ENCODE data around the gene WDR54. TPM values are rescaled to one million over a fixed set of nuclear protein-coding genes. Genes with fewer than 3 reads are reported as not detected.
"Not testable (repeated sequence)": the region's sequence is repeated elsewhere in the genome, so short reads cannot be mapped to it uniquely, and the experiment has no call there.

Gene WDR54
- polyA plus RNA-seq, 3 donors: 5.5 to 7.2 (median 6.6) TPM

DNA sequence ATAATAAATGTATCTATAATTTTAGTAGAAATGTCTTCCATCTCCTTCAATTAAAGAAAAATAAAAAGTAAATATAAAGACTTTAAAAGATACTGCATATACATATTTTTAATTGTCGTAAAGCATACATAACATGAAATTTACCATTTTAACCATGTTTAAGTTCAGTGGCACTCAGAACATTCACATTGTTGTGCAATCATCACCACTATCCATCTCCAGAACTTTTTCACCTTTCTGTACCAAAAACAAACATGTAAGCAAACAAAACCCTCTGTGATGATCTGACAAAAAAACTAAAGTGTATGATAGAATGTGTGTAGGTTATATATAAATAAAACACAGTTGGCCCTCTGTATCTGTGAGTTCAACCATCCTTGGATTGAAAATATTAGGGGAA, 28.0 kb upstream of the WDR54 start:
- WGBS, 3 donors: 71 to 96% (median 96%) methylated on average over 1 of the region's 1 CpG

DNA sequence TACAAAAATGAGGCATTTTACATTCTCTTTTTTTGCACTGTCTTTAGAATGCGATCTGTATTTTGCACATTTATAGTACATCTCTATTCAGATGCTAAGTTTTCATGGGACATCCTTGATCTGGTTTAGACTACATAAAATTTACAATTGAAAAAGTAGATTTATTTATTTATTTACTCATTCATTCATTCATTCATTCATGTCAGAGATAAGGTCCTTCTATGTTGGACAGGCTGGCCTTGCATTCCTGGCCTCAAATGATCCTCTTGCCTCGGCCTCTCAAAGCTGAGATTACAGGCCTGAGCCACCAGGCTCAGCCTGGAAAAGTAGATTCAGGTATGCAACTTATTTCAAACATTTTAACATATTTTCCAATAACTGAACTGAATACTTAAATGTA, 25.4 kb upstream of the WDR54 start:
- H3K27ac ChIP-seq (ENCODE audit: low read depth, low read length): no peak overlapping the region
- 93 to 97% (median 96%) methylated on average over 2 of the region's 2 CpGs for WGBS, 3 donors

More for the DNA sequence above, 28.0 kb upstream of the WDR54 start:
- H3K27ac ChIP-seq (ENCODE audit: low read depth, low read length): no peak overlapping the region

DNA sequence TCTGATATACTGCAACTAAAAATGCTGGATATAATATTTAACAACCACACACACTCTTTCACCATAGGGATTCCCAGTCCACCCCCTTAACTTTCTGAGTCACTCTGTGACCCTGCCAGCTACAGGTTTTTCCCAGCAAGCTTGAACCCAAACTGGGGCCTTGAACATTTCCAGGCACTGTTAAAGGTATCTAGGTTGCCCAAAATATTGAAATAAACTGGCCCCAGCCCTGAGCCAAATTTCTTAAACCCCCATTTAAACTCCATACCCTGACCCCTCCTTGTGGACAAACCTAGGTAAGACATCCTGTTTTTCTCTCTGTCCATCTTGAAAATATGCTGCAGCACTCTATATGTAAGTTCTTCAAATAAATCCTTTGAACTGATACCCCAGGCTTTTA, 21.7 kb upstream of the WDR54 start:
- no peak overlapping the region for H3K27ac ChIP-seq (ENCODE audit: low read depth, low read length)

DNA sequence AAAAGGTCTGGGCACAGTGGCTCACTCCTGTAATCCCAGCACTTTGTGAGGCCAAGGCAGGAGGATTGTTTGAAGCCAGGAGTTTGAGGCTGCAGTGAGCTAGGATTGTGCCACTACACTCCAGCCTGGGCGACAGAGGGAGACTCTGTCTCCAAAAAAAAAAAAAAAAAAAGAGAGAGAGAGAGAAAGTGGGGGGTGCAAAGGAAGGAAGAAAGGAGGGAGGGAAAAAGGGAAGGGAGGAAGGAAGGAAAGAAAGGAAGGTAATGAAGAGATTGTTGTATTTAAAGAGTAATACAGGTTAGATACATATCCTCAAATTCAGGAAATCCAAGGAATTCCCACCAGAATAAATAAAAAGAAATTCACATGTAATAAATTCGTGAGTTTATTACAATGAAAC, 19.6 kb upstream of the WDR54 start:
- 80 to 88% (median 83%) methylated on average over 2 of the region's 2 CpGs for WGBS, 3 donors
- H3K27ac ChIP-seq (ENCODE audit: low read depth, low read length): no peak overlapping the region

DNA sequence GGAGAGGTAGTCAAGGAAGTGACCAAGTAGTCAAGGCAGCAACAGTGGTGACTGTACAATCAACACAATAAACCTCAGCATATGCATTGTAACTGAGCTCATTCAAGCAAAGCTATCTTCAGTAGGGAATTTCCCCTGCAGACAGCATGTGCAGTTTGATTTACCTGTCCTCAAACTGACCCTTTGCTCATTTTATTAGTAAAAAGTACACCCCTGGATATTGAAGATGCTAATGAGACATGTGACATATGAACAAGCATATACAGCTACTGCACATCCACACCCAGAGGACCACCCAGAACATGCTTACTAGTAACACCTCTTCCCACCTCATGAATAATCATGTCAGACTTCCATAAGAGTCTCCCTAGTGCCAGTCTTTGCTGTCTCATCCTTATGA, 15.5 kb upstream of the WDR54 start:
- no peak overlapping the region for H3K27ac ChIP-seq (ENCODE audit: low read depth, low read length)

DNA sequence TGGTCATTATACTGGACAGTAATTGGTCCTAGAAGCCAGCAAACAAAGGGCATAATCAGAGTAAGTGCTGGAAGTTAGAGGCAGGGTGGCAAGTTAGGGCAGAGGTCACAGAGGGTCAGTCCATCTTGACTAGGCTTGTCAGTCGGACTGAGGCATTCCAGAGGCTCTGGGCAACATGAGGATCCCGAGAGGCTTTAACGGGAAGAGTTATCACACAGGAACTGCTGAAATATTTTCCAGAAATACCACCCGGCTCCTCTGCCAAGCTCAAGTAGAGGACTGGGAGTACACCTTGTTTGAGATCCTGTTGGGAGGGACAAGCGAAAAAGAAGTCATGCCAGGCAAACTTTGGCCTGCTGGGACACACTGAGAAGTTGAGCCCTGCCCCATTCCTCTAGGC, 13.8 kb upstream of the WDR54 start:
- no peak overlapping the region for H3K27ac ChIP-seq (ENCODE audit: low read depth, low read length)
- WGBS, 3 donors: 64 to 80% (median 75%) methylated on average over 5 of the region's 5 CpGs

DNA sequence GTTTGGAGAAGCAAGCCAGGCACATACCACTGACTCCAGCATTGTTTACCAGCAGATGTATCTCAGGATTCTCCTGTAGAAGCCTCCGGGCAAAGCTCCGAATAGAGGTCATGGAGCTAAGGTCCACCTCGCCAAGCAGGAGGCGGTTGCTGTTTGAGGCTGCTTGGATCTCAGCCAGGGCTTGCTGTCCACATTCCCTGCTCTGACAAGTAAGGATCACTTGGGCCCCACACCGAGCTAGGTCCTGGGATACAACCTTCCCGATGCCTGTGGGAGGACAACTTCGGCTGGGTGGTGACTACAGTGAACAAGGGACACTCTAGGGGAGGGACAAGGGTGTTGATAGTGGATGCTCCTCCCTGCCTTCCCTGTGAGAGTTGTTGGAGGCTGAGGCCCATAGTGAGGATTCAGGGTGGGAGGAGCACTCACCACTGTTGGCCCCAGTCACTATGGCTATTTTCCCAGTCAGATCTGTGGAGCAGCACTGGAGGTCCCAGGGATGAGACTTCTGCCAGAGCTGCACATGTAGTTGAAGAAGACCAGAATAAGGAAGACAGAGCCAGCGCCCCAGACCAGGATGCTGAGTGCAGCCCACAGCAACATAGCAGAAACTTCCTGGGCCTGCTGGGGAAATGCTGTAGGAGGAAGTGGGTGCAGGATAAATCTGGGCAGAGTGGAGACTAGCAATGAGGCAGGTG, 8.4 kb upstream of the WDR54 start:
- WGBS, 3 donors: 66 to 71% (median 67%) methylated on average over 8 of the region's 8 CpGs
- H3K27ac ChIP-seq (ENCODE audit: low read depth, low read length): no peak overlapping the region

DNA sequence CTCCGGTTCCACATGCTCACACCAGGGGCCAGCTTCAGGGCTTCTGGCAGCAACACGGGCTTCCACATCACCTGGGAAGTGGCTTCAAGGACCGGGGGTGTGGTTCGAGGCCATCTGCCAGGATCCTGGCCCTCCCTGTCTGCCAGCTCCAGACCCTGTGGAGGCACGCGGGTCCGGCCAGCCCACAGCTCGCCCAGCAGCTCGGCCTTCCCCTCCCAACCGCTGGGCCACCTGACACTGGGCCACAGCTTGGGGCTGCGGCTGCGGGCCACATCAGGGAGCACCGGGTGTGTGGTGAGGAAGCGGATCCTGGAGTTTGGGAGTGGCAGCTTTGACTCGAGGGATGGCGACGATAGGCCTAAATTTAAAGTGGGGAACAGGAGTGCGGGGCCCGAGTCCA, 7.1 kb upstream of the WDR54 start:
- 56 to 63% (median 62%) methylated on average over 19 of the region's 19 CpGs for WGBS, 3 donors
- H3K27ac ChIP-seq (ENCODE audit: low read depth, low read length): no peak overlapping the region

DNA sequence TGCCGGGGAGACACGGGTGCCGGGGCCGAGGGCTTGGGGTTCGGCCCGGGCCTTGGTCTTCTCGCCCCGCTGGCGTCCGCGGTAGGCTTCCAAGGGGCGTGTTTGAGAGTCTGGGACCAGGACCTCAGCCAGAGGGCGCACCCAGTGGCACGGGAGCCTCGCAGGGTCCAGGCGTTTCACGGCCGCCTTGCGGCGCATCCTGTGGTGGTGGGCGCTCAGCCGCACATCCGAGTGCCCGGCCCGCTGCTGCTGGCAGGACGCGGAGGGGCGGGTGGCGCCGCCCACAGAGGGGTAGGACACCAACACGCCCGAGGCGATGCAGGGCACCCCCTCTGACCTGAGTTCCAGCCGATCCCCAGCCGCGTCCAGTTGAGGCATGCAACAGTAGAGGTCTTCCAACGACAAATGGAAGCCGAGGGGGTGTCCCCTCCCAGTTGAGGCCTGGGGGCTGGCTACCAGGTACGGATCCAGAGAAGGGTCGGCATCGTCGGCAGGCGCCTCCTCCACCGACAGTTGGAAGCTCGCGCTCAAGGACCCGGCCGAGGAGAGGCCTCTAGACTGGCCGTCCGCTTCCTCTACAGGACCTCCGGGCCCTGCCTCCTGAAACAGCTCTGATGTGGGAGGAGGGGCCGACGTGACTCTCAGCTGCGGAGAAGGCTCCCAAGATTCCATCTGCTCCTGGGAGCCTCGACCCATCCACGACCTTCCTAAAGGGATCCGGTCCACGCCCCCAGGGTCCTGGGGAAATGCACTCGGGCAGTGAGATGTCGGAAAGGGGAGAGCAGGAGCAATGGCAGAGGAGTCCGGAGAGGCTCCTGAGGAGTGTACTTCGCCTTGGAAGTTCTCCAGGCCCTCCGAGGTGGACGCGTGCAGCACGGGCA, 6.4 kb upstream of the WDR54 start:
- H3K27ac ChIP-seq (ENCODE audit: low read depth, low read length): no peak overlapping the region
- 4 to 11% (median 5%) methylated on average over 60 to 66 of the region's 66 CpGs for WGBS, 3 donors

DNA sequence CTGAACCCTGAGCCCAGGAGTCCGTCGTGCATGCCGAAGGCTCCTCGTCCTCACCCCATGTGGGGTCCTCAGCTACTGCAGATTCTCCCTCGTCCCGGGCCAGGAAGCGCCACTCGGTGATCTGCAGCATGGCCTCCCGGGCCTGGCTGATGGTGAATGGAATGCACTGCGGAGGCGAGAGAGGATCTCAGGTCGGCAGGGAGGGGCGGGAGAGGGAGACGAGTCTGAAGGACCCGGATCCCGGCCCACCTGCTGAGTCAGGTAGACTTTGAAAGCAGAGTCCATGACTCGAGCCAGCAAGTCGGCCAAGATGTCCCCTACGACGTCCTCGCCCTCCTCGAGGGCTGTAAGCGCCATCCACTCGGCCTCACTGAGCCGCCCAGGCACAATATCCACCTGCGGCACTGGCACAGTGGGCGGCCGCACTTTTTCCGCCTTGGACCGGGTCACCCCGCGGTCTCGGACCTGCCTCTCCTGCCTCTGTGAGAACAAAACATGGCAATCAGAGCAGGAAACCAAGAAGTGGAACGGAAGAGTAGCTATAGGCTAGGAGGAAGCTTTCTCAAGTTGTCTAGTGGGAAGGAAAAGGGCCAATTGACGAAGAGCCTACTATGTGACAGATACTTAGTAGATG, 5.7 kb upstream of the WDR54 start:
- WGBS, 3 donors: 47 to 63% (median 49%) methylated on average over 35 of the region's 35 CpGs
- no peak overlapping the region for H3K27ac ChIP-seq (ENCODE audit: low read depth, low read length)

DNA sequence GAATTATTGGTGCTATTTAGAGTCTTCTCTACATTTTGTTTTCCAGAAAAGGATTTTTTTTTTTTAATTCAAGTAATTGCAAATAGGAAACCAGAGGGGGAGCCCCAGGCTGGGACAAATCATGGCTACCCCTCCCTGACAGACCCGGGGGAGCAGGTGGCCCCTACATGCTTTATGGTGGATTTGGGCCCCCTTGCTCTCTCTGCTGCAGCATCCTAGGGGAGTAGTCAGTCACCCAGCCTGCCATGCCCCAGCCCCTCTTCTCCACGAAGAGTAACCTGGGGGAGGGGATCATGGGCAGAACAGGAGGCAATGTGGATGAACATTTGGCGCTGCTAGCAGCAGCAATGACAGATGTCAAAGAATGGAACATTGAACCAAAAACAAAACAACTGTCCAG, 4.8 kb upstream of the WDR54 start:
- 66 to 71% (median 68%) methylated on average over 3 of the region's 3 CpGs for WGBS, 3 donors
- H3K27ac ChIP-seq (ENCODE audit: low read depth, low read length): no peak overlapping the region

DNA sequence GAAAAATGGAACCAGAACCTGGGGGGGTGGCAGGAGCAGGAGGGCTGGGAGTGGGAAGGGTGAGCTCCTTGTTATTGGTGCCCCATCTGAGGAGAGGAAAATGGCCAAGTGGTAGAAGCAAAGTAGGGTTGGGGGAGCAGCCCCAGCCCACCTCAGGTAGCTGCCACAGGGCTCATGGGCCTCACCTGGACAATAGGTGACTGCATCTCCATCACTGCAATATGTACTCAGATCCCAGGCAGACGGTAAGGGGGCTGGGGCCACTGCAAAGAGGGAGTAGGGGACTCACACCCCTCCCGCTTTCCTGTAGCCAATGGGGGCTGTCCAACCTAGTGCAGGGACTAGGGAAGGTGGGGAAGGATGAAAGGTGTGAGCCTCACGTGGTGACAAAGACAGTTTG, 4.3 kb upstream of the WDR54 start:
- H3K27ac ChIP-seq (ENCODE audit: low read depth, low read length): no peak overlapping the region
- WGBS, 3 donors: 85 to 89% (median 88%) methylated on average over 3 of the region's 3 CpGs

DNA sequence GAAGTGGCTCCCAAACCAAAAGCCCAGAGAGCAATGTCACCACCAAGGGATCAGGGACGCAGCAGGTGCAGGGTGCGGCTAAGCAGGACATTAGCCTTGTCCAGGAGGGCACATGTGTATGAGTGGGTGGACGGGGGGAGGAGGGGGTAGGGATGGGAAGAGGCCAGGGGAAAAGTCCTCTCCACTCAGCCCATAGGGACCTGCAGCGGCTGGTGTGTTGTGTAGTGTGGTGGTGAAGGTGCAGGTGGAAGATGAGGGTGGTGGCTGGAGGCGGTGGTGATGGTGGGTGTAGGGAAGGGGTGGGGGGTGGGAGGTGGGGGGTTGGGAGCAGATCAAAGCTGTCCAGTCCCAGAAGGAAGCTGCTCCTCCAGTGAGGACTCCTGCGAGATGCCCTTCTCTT, 3.8 kb upstream of the WDR54 start:
- no peak overlapping the region for H3K27ac ChIP-seq (ENCODE audit: low read depth, low read length)
- 92 to 96% (median 95%) methylated on average over 6 of the region's 6 CpGs for WGBS, 3 donors

DNA sequence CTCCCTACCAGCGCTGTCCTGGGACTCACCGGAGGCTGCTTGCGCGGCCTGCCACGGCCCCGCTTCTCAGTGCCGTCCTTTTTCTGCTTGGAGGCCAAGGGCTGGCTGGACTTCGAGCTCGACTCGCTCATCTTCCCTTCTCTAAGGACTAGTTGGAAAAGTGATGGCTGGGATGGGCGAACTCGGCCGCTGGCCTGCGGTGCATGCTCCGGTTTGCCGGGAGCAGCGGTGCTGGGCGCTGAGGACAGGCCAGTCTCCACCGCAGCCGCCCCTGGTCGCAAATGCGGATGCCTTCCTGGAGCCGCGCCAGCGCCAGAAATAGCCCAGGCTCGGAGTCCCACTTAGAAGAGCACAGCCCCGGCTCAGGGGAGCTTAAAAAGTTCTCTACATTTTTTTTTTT, 3.2 kb upstream of the WDR54 start:
- 72 to 82% (median 77%) methylated on average over 27 of the region's 27 CpGs for WGBS, 3 donors
- H3K27ac ChIP-seq (ENCODE audit: low read depth, low read length): no peak overlapping the region

DNA sequence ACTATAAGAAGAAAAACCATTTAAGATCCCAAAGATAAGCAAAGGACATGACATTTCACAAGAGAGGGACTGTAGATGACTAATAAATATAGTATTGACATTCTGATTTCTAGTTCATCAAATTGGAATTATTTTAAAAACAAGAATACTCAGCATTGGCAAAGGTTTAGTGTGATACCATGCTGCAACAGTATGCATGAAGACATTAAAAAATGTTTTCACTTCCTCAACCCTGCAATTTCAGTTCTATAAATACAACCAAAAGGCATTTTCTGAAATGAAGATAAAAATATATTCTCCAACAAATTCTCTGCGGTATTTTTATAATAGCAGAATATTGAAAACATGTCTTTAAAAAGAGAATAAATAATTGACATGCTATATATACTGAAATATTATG, 2.2 kb upstream of the WDR54 start:
- WGBS, 3 donors: 78 to 92% (median 83%) methylated on average over 1 of the region's 1 CpG
- H3K27ac ChIP-seq (ENCODE audit: low read depth, low read length): no peak overlapping the region

DNA sequence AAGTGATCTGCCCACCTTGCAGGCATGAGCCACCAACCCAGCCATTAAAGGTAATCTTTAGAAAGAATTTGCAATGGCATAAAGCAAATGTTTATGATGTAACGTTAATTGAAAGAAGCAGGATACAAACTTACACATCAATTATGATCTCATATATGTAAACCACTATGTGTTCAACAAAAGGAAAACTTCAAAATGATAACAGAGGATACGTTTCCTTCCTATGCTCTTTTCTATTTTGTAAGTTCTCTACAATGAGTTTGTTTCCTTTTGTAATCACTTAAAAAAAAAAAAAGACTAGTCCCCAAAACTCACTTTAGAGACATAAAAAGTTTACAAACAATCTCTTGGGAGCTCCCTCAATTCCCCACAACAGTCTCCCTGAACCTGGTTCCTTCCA, 1.5 kb upstream of the WDR54 start:
- 77 to 82% (median 77%) methylated on average over 2 of the region's 2 CpGs for WGBS, 3 donors
- no peak overlapping the region for H3K27ac ChIP-seq (ENCODE audit: low read depth, low read length)

DNA sequence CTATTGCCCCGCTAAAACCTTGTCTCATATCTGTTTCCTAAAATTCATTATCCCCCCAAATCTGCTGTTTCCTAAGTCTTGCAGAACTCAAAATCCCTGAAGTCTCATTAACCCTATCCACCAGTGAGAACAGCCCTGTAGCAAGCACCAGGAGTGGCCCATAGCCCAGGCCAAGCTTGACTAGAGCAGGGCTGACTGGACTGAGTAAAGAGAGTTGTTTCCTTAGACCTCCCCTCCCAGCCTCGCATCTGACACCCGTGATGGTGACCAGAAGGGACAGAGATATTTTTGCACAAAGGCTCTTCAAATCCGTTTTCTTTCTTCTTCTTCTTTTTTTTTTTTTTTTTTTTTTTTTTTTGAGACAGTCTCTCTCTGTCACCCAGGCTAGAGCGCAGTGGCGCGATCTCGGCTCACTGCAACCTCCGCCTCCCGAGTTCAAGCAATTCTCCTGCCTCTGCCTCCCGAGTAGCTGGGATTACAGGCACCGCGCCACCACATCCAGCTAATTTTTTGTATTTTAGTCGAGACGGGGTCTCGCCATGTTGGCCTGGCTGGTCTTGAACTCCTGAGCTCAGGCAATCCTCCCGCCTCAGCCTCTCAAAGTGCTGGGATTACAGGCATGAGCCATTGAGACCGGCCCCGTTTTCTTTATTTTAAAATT, 957 bp upstream of the WDR54 start:
- WGBS, 3 donors: 69 to 78% (median 76%) methylated on average over 19 of the region's 19 CpGs
- not testable (repeated sequence) for H3K27ac ChIP-seq (ENCODE audit: low read depth, low read length)

DNA sequence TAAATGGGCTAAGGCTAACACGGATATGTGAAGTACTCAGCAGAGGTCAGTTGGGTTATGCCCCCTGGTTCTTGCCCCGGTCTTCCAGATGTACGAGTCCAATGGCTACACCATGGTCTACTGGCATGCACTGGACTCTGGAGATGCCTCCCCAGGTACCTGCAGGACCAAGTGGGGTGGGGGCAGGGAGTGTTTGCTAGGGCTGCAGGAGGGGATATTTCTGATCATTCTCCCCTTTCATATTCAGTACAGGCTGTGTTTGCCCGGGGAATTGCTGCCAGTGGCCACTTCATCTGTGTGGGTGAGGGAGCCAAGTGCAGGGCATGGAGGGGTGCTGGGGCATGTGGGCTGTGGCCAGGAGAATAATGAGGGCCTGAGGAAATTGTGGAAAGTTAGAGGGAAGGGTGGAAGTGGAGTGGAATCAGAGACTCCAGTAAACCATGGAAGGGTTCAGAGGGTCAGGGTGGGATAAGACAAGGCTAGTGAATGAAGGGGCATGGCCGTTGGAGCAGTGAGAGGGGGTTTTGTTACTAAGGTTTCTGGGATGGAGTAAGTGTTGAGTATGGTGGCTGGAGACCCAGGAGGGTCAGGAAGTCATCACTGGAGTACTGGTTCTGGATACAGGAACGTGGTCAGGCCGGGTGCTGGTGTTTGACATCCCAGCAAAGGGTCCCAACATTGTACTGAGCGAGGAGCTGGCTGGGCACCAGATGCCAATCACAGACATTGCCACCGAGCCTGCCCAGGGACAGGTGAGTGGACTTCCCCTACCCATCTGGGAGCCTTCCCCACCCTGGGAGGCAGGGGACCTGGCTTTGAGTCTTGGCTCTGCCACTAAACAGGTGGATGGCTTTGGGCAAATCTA, 1.9 kb downstream of the WDR54 start:
- H3K27ac ChIP-seq (ENCODE audit: low read depth, low read length): no peak overlapping the region
- 76 to 87% (median 84%) methylated on average over 9 of the region's 9 CpGs for WGBS, 3 donors

Measured in adipose tissue (tissue), 3 donors.